Glomerular endothelial cell (primary cell): ENCODE measurements around the gene LCE2B. TPM values are rescaled to one million over a fixed set of nuclear protein-coding genes. Genes with fewer than 3 reads are reported as not detected.
"Not testable (repeated sequence)": the region's sequence is repeated elsewhere in the genome, so short reads cannot be mapped to it uniquely, and the experiment has no call there.

Source experiments
- DNase-seq: peaks from one replicate; pipeline ENCODE4 v3.0.0-alpha.2; 2011; ENCODE audit warnings: low read depth, low spot score; ENCODE audit errors: extremely low read depth
- total RNA-seq: library from RNA; depleted of rRNA; stranded (reverse); fragments of >200 nt; gene quantifications from 2 replicates; pipeline ENCODE4 v1.2.3, GENCODE V29; 2015

LCE2B gene, protein sequence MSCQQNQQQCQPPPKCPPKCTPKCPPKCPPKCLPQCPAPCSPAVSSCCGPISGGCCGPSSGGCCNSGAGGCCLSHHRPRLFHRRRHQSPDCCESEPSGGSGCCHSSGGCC
- not detected in 2 replicates for total RNA-seq

DNA sequence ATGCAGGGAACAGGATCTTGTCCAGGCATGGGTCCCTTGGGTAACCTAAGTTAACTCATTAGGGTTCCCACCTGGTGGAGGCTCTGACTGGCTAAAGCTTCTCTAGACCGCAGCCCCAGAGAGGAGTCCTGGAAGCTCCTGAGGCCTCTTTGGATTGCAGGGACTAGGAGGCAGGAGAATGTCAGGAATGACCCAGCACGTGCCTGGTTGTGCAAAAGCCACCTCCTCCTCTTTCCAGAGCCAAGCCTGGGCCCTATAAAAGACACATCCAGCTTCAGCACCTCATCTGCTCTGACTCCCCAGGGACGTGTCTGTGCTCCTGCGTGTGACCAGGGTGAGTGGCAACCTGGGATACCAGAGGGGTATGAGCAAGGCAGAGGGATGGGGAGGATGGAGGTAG lies at the start of gene LCE2B:
Gene LCE2B (plus strand): TSS at position 301 of the 400 bp plus-strand sequence. CDS start 721 bp downstream, outside the sequence.
- not testable (repeated sequence) for DNase-seq

DNA sequence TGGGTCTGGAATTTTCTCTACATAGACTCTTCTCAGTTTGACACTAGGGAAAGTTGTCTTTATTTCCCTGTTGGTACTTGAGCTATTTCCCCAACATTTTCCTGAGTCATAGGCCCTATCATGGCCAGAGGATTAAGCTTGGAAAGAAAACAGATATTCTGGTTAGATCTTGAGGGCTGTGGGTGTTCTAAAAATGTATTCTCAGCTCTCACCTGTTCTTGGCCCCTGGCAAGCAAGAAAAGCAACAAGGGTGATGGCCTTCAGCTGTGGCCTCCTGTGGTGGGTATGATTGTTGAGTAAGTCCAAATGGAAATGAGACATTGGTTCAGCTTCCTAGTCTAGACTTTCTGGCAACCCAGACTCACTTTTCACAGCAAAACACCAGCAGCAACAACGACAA lies 45.6 kb upstream of the LCE2B start:
- DNase-seq: no peak

DNA sequence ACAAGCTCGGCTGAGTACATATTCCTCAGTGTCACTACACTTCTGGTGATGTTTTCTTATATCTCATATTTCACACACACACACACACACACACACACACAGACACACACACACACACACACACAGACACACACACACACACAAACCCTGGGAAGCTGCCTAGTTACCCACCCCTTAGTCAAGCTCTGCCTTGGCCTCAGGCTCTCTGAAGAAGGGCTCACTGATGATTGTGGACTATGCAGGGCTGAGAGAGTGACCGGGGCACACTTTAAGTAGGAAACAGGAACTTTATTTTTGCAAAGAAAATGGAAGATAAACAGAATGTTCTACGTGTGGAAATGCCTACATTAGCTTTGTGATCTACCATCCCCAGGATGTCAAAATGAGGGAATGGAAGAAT lies 42.0 kb upstream of the LCE2B start:
- DNase-seq: no peak

DNA sequence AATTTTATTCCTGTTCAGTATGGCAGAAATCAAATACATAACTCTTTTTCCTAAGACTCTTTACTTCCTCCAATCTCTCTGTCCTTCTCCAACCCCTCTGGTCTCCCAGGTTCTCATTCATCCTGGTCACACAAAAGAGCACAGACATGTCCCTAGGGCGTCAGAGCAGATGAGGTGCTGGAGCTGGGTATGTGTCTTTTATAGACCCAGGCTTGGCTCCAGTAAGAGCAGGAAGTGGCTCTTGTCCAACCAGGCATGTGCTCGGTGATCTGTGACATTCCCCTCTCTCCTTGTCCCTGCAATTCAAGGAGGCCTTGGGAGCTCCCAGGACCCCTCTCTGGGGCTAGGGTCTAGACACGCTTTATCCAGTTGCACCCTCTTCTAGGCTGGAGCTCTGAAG lies 40.8 kb upstream of the LCE2B start:
- no peak for DNase-seq

DNA sequence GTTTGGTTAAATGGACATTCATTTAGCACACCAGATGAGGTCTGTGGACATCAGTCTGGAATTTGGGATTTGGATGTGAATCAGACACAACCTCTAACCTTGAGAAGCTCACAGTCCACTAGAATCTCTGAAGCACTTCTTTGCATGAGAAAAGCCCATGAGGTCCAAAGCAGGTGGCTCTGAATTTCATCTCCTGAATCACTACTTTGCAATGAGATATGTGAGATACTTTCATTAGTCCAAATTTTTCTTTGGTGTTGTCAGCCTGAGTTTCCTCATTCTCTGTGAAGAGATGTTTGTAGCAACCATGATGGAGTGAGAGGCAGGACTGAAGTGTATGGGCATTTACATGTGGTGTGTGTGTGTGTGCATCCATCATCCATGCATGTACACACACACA lies 39.3 kb upstream of the LCE2B start:
- no peak for DNase-seq

DNA sequence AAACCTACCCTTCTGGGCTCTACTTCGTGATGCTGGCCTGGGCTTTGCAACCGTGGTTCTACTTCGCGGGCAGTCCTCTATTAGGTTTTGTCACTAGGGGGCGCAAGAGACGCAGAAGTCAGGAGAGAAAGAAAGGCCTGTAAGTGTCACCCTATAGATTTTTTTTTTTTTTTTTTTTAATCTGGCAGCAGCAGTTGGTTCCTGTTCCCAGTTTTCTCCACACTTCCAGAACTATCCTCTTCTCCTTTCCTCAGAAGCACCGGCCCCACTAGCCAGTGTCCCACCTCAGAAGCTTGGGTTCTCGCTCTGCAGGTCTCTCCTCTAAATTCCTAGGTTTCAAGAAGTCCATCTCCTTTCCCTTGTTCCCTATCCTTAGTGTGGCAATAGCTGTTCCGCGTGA lies 31.8 kb upstream of the LCE2B start:
- DNase-seq: no peak

DNA sequence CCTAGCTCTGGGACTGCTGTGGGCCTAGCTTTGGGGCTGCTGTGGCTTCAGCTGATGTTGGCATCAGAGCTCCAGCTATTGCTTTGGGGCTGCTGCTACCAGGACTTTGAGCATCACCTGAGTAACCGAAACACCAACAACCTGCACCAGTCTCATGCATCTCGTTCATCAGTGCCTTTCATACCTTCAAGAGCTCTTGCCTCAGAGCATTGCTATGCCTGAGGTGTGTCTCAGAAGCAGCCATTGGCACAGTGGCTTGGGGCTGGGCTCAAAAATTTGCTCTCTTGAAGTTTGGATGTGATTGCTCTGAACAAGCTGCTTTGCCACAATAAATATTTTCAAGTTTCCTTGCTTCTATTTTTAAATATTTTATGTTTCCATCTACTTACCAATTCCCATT lies 29.5 kb upstream of the LCE2B start:
- DNase-seq: no peak

DNA sequence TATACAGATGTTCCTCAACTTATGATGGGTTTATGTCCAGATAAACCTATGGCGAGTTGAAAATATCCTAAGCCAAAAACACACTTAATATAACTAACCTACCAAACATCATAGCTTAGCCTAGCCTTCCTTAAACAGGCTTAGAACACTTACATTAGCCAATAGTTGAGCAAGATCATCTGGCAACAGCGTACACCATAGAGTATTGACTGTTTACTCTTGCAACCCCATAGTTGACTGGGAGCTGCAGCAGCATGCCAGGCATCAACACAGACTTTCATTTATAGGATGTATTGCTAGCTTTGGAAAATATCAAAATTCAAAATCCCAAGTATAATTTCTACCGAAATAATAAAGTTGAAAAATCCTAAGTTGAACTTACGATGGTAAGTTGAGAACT lies 28.2 kb upstream of the LCE2B start:
- no peak for DNase-seq

DNA sequence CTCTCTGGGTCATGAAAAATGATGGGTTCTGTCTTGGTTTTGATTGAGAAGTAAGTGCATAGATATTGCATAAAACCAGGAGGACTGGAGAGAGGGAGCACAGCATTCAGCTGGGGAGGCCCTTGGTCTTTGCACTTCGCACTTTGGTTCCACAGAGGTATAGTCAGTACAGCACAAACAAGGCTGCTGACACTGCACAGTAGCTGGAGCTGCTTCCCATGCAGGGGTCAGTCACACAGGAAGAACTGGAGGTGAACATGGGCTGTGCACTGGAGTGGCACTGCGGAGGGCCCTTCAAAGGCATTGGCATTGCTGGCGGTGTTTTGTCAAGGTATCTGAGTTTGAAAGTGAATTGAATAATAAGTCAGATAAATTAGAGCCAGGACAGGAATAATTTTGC lies 27.3 kb upstream of the LCE2B start:
- no peak for DNase-seq

DNA sequence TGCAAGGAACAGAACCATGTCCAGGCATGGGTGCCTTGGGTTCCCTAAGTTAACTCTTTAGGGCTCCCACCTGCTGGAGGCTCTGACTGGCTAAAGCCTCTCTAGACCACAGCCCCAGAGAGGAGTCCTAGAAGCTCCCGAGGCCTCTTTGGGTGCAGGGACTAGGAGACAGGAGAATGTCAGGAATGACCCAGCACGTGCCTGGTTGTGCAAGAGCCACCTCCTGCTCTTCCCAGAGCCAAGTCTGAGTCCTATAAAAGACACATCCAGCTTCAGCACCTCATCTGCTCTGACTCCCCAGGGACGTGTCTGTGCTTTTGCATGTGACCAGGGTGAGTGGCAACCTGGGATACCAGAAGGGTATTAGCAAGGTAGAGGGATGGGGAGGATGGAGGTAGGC lies 22.8 kb upstream of the LCE2B start, which contains the start of gene LCE2D:
Gene LCE2D (plus strand): TSS at position 283 of the 400 bp plus-strand sequence. CDS start 726 bp downstream, outside the sequence.
- DNase-seq: no peak

DNA sequence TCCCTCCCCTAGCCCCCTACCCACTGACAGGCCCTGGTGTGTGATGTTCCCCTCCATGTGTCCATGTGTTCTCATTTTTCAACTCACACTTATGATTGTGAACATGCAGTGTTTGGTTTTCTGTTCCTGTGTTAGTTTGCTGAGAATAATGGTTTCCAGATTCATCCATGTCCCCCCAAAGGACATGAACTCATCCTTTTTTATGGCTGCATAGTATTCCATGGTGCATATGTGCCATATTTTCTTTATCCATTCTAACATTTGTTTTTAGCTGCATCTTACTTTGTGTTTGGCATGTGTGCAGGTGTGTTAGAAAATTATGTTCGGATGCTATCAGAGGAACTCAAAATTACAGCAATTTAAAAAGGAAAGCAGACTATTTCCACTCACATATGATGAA lies 19.8 kb upstream of the LCE2B start:
- not testable (repeated sequence) for DNase-seq

DNA sequence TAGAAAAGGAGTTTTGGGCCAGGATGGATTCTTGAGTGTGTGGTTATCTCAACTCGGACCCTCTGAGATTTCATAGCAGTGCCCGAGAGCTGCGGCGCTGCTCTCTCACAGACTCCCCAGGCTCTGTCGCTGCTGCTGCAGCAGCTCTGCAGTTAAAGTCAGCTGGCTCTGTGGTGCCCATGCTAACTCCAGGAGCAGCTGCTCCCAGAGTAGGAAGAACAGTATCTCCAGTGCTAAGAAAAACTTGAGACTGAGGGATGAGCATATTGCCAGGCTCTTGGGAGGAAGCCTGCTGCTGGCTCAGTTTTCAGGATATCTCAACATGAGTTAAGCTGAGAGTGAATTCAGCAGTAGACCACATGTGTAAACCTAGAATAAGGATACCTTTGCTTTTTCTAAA lies 18.3 kb upstream of the LCE2B start:
- DNase-seq: no peak

DNA sequence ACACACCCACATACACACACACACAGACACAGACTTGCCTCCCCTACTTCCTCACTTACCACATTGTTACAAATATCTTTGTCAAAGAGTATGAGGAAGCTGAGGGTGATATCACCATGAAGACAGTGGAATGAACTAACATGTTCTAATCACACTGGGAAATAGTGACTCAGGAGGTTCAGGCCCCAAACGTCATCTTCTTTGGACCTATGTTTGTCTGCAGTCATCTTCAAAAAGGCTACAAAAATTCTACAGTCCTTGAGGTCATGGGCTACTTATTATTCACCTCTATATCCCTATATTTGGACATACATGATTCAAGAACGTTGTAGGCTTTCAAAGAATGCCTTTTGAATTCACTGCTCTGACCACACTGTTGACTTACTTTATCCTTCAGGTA lies 12.9 kb upstream of the LCE2B start:
- DNase-seq: no peak

DNA sequence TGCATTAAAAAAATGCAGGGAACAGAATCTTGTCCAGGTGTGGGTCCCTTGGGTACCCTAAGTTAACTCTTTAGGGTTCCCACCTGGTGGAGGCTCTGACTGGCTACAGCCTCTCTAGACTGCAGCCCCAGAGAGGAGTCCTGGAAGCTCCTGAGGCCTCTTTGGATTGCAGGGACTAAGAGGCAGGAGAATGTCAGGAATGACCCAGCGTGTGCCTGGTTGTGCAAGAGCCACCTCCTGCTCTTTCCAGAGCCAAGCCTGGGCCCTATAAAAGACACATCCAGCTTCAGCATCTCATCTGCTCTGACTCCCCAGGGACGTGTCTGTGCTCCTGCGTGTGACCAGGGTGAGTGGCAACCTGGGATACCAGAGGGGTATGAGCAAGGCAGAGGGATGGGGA lies 10.9 kb upstream of the LCE2B start, which contains the start of gene LCE2C:
Gene LCE2C (plus strand): TSS at position 297 of the 400 bp plus-strand sequence. CDS start 737 bp downstream, outside the sequence.
- DNase-seq: not testable (repeated sequence)

DNA sequence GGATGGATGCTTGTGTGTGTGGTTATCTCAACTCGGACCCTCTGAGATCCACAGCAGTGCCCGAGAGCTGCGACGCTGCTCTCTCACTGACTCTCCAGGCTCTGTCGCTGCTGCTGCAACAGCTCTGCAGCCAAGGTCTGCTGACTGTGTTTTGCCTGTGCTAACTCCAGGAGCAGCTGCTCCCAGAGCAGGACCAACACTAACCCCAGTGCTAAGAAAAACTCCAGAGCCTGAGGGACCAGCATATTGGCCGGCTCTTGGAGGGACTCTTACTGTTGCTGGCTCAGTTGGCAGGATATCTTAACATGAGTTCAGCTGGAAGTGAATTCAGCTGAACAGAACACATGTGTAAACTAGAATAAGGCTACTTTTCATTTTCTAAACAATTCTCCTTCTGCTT lies 6.5 kb upstream of the LCE2B start:
- no peak for DNase-seq

DNA sequence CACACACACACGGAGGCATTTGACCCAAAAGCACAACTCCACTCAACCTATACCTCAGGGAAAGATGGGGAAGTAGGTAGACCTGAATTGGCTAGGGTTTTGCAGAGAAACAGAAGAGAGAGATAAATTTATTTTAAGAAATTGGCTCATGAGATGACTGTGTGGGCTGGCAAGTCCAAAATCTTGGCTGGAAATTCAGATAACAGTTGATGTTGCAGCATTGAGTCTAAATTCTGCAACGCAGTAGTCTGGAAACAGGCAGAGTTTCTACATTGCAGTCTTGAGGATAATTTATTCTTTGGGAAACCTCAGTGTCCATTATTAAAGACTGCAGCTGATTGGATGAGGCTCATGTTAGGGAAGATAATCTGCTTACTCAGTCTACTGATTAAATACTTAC lies 4.3 kb upstream of the LCE2B start:
- no peak for DNase-seq

DNA sequence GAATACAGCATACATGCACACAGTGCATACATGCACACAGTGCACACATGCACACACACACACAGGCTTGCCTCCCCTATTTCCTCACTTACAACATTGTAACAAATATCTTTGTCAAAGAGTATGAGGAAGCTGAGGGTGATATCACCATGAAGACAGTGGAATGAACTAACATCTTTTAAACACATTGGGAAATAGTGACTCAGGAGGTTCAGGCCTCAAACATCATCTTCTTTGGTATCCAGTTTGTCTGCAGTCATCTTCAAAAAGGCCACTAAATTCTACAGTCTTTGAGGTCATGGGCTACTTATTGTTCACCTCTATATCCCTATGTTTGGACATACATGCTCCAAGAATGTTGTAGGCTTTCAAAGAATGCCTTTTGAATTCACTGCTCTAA lies 2.1 kb upstream of the LCE2B start:
- DNase-seq: no peak

DNA sequence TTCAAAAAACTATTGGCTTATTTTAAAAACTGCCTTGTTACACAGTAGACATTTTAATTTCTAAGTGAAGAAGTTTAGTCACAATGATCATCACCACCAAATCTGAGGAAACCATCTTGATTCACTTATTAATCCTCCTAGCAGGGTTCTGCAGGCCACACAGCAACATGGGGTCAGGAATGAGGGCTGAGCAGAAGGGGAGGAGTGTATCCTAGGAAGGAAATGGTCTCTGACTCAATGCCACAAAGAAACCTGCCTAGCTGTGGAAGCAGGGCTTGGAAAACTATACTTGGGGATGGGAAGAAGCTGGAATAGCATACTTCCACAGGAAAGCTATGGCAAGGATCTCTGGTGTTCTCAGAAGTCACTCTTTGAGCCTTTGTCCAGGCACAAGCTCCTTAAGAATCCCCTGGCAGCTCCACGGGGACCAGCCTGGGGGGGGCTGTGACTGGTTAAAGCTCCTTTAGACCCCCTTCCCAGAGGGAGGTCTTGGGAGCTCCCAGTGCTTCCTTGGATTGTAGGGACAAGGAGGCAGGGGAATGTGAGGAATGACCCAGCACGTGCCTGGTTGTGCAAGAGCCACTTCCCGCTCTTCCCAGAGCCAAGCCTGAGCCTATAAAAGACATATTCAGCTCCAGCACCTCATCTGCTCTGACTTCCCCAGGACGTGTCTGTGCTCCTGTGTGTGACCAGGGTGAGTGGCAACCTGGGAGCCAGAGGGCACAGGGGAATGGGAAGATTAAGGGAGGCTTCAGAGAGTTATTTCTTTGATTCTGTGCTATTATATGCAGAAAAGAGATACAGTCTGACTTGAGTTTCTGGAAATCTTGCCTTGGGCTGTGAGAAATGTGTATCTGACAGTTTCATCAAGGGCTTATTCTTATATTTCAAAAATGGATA lies 12.0 kb downstream of the LCE2B start, which contains the start of gene LCE2A:
Gene LCE2A (plus strand): TSS at position 645 of the 900 bp plus-strand sequence. CDS start 557 bp downstream, outside the sequence.
- DNase-seq: no peak

DNA sequence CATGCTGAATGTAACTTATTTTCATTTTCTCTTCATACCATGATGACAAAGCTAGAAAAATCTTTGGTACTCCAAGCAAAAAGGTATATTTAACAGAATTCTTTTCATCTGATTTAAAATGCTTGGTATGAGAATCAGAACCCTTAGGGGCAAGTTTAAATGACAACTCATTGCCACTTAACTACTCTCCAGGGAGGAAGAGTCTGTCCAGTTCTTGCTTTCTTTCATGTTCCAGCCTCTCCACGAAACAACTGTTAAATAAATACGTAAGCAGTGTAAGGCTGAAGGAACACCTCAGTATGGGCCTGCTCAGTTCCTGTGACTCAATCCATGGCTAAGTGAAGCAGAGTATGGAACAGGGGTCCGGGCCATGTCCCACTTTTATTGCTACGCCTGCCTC lies 13.8 kb downstream of the LCE2B start:
- DNase-seq: no peak

DNA sequence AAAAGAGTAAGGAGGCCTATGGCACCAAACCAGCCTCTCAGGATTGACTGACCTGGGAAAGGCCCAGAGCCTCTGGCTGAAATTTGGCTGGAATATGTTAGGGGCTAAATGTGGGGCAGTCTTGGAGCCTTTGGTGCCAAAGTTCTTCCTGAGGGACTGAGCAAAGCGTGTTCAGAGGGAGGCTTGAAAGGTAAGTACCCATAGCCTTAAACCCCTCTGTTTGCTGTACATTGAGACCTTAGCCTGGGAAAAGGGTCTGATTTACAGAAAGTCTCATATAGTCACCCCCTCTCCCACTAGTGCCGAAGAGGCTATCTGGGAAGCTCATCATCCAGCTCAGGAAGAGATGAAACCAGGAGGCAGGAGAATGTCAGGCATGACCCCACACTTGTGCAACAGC lies 21.9 kb downstream of the LCE2B start, which contains the start of gene LCE4A:
Gene LCE4A (plus strand): TSS at position 301 of the 400 bp plus-strand sequence. CDS start 916 bp downstream, outside the sequence.
- DNase-seq: no peak

DNA sequence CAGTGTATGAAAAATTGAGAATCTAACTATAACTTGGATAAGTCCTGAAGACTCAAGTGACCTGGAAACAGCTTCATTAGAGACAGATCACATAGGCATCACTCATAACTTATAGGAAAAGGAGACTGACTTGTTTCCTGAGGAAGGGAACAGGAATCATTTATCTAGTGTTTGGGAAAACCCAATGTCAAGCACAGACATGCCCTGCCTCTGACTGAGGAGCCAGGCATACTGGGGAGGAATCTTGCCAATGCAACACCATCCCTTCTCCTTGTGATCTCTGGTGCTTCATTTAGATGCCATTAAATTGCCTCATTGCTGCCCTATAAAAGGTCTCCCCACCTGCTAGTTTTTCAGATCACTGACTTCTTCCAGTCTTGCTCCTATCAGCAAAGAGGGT lies 32.3 kb downstream of the LCE2B start:
- DNase-seq: no peak

DNA sequence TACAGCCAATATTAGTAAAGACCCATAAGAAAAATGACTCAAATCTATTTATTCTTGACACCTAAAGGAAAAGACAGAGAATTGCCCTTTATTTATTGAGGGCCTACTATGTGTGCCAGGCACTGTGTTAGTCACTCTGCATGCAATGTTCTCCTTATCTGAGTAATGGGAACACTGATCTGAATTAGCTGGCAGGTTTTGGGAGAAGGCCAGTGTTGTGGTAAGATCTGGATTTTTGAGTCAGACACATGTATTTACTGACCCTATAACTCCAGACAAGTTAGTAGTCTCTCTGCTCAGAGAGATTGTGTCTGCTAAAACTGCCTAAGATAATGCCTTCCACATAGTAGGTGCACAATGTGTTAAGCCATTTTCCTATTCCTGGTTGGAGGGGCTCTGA lies 39.3 kb downstream of the LCE2B start:
- DNase-seq: no peak
